ENCODE data around the gene LRRC8D.

Gene LRRC8D

GRCh38 chr1:89890085-89890752, 69.4 kb downstream of the LRRC8D start:
- no peak for DNase-seq (ENCODE audit: low read depth in 2 of 2, low spot score in 1 of 2)

- DNase-seq (ENCODE audit: low read depth in 2 of 2, low spot score in 1 of 2): no peak
These were observed 72.0 kb downstream of the LRRC8D start for GRCh38 chr1:89892816-89893215.

GRCh38 chr1:89894210-89895201, 73.7 kb downstream of the LRRC8D start:
- DNase-seq (ENCODE audit: low read depth in 2 of 2, low spot score in 1 of 2): no peak

GRCh38 chr1:89896105-89896942, 75.5 kb downstream of the LRRC8D start:
- DNase-seq (ENCODE audit: low read depth in 2 of 2, low spot score in 1 of 2): no peak

- DNase-seq (ENCODE audit: low read depth in 2 of 2, low spot score in 1 of 2): no peak
These were observed 76.7 kb downstream of the LRRC8D start for GRCh38 chr1:89897347-89898133.

- DNase-seq (ENCODE audit: low read depth in 2 of 2, low spot score in 1 of 2): no peak
These were observed 77.3 kb downstream of the LRRC8D start for GRCh38 chr1:89898150-89898549.

GRCh38 chr1:89898695-89899470, 78.1 kb downstream of the LRRC8D start:
- no peak for DNase-seq (ENCODE audit: low read depth in 2 of 2, low spot score in 1 of 2)

GRCh38 chr1:89900323-89900722, 79.5 kb downstream of the LRRC8D start:
- no peak for DNase-seq (ENCODE audit: low read depth in 2 of 2, low spot score in 1 of 2)

- no peak for DNase-seq (ENCODE audit: low read depth in 2 of 2, low spot score in 1 of 2)
These were observed 80.2 kb downstream of the LRRC8D start for GRCh38 chr1:89900791-89901708.

GRCh38 chr1:89901957-89902669, 81.3 kb downstream of the LRRC8D start:
- DNase-seq (ENCODE audit: low read depth in 2 of 2, low spot score in 1 of 2): no peak

- no peak for DNase-seq (ENCODE audit: low read depth in 2 of 2, low spot score in 1 of 2)
These were observed 82.7 kb downstream of the LRRC8D start for GRCh38 chr1:89903550-89903949.

- no peak for DNase-seq (ENCODE audit: low read depth in 2 of 2, low spot score in 1 of 2)
These were observed 83.6 kb downstream of the LRRC8D start for GRCh38 chr1:89904219-89904980.

GRCh38 chr1:89905395-89906058, 84.7 kb downstream of the LRRC8D start:
- no peak for DNase-seq (ENCODE audit: low read depth in 2 of 2, low spot score in 1 of 2)

GRCh38 chr1:89906088-89906487, 85.3 kb downstream of the LRRC8D start:
- DNase-seq (ENCODE audit: low read depth in 2 of 2, low spot score in 1 of 2): no peak

- no peak for DNase-seq (ENCODE audit: low read depth in 2 of 2, low spot score in 1 of 2)
These were observed 86.9 kb downstream of the LRRC8D start for GRCh38 chr1:89907727-89908212.

- no peak for DNase-seq (ENCODE audit: low read depth in 2 of 2, low spot score in 1 of 2)
These were observed 87.4 kb downstream of the LRRC8D start for GRCh38 chr1:89908273-89908671.
